ENCODE data around the gene KIF5C.

The KIF5C gene

GRCh38 chr2:149029307-149029965, 154.4 kb downstream of the KIF5C start:
- H3K4me3 ChIP-seq (replicated peaks; ENCODE audit: insufficient read depth, low read length), result no peak overlapping the region
- peaks cover 22% of the 10 kb centered on the region for H3K27me3 ChIP-seq (ENCODE audit: insufficient read depth, poor library complexity, severe bottlenecking)
- DNase-seq (ENCODE audit: low read depth in 1 of 2, low spot score in 1 of 2), result no peak
- H3K27ac ChIP-seq (replicated peaks), result no peak overlapping the region
- TF ChIP-seq POLR2AphosphoS5 (IDR thresholded peaks at IDR 0.05; ENCODE audit: low read depth) (no peak), SPI1 (IDR thresholded peaks at IDR 0.05; ENCODE audit: borderline replicate concordance, low read depth) (no peak), REST (IDR thresholded peaks at IDR 0.05; ENCODE audit: insufficient replicate concordance, low read depth) (no peak), GABPA (IDR thresholded peaks at IDR 0.05; ENCODE audit: low read depth) (no peak)
- TF ChIP-seq, protein P1, sequence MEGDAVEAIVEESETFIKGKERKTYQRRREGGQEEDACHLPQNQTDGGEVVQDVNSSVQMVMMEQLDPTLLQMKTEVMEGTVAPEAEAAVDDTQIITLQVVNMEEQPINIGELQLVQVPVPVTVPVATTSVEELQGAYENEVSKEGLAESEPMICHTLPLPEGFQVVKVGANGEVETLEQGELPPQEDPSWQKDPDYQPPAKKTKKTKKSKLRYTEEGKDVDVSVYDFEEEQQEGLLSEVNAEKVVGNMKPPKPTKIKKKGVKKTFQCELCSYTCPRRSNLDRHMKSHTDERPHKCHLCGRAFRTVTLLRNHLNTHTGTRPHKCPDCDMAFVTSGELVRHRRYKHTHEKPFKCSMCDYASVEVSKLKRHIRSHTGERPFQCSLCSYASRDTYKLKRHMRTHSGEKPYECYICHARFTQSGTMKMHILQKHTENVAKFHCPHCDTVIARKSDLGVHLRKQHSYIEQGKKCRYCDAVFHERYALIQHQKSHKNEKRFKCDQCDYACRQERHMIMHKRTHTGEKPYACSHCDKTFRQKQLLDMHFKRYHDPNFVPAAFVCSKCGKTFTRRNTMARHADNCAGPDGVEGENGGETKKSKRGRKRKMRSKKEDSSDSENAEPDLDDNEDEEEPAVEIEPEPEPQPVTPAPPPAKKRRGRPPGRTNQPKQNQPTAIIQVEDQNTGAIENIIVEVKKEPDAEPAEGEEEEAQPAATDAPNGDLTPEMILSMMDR (IDR thresholded peaks at IDR 0.05; ENCODE audit: insufficient read depth, low read length), result no peak

DNA sequence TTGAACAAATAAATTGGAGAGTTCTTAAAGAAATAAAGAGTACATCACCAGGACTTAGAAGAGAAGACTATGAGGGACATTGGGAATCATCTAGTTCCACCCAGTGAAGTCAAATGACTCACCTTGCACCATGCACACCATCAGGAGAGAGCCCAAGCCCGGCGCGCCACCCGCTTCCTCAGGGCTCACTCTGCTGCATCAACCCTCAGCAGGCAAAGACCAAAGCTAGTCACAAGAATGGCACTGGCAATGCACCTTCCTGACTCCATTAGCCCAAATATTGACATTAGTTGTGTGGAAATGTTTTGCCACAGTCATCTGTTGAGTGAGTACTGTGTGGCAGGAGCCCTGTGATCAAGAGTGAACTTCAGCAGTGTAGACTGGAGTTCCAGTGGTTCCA, 156.4 kb downstream of the KIF5C start:
- TF ChIP-seq GABPA (IDR thresholded peaks at IDR 0.05; ENCODE audit: low read depth), result no peak
- TF ChIP-seq, protein P1 (IDR thresholded peaks at IDR 0.05; ENCODE audit: insufficient read depth, low read length), result no peak
- TF ChIP-seq REST (IDR thresholded peaks at IDR 0.05; ENCODE audit: insufficient replicate concordance, low read depth), result no peak
- no peak for TF ChIP-seq POLR2AphosphoS5 (IDR thresholded peaks at IDR 0.05; ENCODE audit: low read depth)
- no peak for TF ChIP-seq SPI1 (IDR thresholded peaks at IDR 0.05; ENCODE audit: borderline replicate concordance, low read depth)
- DNase-seq (ENCODE audit: low read depth in 1 of 2, low spot score in 1 of 2), result no peak

DNA sequence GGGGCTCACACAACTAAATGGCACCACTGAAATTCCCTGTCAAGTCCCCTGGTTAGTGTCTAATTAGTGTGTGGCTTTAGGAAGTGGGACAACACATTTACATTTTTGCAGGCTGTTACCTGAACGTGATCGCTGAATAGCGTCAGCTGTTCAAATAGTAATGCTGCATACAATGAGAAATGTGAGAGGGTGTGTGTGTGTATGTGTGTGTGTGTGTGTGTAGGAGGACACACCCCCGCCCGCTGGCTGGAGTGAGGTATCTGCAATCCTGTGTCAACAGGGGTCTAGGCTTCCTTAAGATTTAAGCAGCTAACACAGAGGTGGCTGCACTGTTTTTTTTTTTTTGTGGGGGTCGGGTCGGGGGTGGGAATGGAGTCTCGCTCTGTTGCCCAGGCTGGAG, 158.7 kb downstream of the KIF5C start:
- TF ChIP-seq SPI1 (IDR thresholded peaks at IDR 0.05; ENCODE audit: borderline replicate concordance, low read depth) (no peak), GABPA (IDR thresholded peaks at IDR 0.05; ENCODE audit: low read depth) (no peak), POLR2AphosphoS5 (IDR thresholded peaks at IDR 0.05; ENCODE audit: low read depth) (no peak), REST (IDR thresholded peaks at IDR 0.05; ENCODE audit: insufficient replicate concordance, low read depth) (no peak)
- TF ChIP-seq, protein P1 (IDR thresholded peaks at IDR 0.05; ENCODE audit: insufficient read depth, low read length), result no peak
- no peak overlapping the region for H3K27ac ChIP-seq (replicated peaks)
- DNase-seq (ENCODE audit: low read depth in 1 of 2, low spot score in 1 of 2), result no peak

More for the DNA sequence above, 156.4 kb downstream of the KIF5C start:
- Histone ChIP-seq H3K4me3 (replicated peaks; ENCODE audit: insufficient read depth, low read length) (no peak overlapping the region), H3K27me3 (ENCODE audit: insufficient read depth, poor library complexity, severe bottlenecking) (peaks cover 21% of the 10 kb centered on the region), H3K27ac (replicated peaks) (no peak overlapping the region)

More for the DNA sequence above, 158.7 kb downstream of the KIF5C start:
- peaks cover 21% of the 10 kb centered on the region for H3K27me3 ChIP-seq (ENCODE audit: insufficient read depth, poor library complexity, severe bottlenecking)
- no peak overlapping the region for H3K4me3 ChIP-seq (replicated peaks; ENCODE audit: insufficient read depth, low read length)
